Measurements from ENCODE around the gene GPR158.
"Not testable (repeated sequence)": the region's sequence is repeated elsewhere in the genome, so short reads cannot be mapped to it uniquely, and the experiment has no call there.

GPR158 gene

GRCh38 chr10:25329587-25329986 lies 154.8 kb downstream of the GPR158 start:
- H3K27ac ChIP-seq (ENCODE audit: insufficient read depth in 1 of 2, low read depth in 1 of 2, low read length in 2 of 2, poor library complexity in 1 of 2, severe bottlenecking in 2 of 2), result not testable (repeated sequence)

GRCh38 chr10:25334445-25334844 lies 159.6 kb downstream of the GPR158 start:
- CTCF ChIA-PET, result no interaction called here

More at GRCh38 chr10:25329587-25329986, 154.8 kb downstream of the GPR158 start:
- H3K27me3 ChIP-seq (replicated peaks in 2 of 5; ENCODE audit: control insufficient read depth in 4 of 5, insufficient read depth in 5 of 5, low read length in 4 of 5); H3K36me3 ChIP-seq (ENCODE audit: control insufficient read depth in 4 of 4, insufficient read depth in 4 of 4, low read length in 3 of 4); POLR2A ChIA-PET; DNase-seq; H3K9me3 ChIP-seq (ENCODE audit: control extremely low read depth in 1 of 5, control insufficient read depth in 4 of 5, insufficient read depth in 2 of 5, low read depth in 1 of 5, low read length in 4 of 5); H3K4me1 ChIP-seq (ENCODE audit: control extremely low read depth in 1 of 4, control insufficient read depth in 4 of 4, insufficient read depth in 4 of 4, low read length in 3 of 4); H3K4me3 ChIP-seq (ENCODE audit: control insufficient read depth in 1 of 7, extremely low read depth in 1 of 7, insufficient read depth in 4 of 7, low read depth in 2 of 7, low read length in 6 of 7); CTCF ChIA-PET: not testable (repeated sequence)
- WGBS (ENCODE audit: insufficient coverage), result no CpG with 5 or more reads among the region's 5 CpGs

GRCh38 chr10:25336330-25336729 lies 161.5 kb downstream of the GPR158 start:
- DNase-seq, result no peak
- Histone ChIP-seq H3K4me1 (ENCODE audit: control extremely low read depth in 1 of 4, control insufficient read depth in 4 of 4, insufficient read depth in 4 of 4, low read length in 3 of 4) (no peaks in the 10 kb centered on the region), H3K27ac (ENCODE audit: insufficient read depth in 1 of 2, low read depth in 1 of 2, low read length in 2 of 2, poor library complexity in 1 of 2, severe bottlenecking in 2 of 2) (no peak overlapping the region), H3K36me3 (ENCODE audit: control insufficient read depth in 4 of 4, insufficient read depth in 4 of 4, low read length in 3 of 4) (no peaks in the 10 kb centered on the region), H3K4me3 (ENCODE audit: control insufficient read depth in 1 of 7, extremely low read depth in 1 of 7, insufficient read depth in 4 of 7, low read depth in 2 of 7, low read length in 6 of 7) (no peak overlapping the region), H3K9me3 (ENCODE audit: control extremely low read depth in 1 of 5, control insufficient read depth in 4 of 5, insufficient read depth in 2 of 5, low read depth in 1 of 5, low read length in 4 of 5) (no peaks in the 10 kb centered on the region), H3K27me3 (replicated peaks in 2 of 5; ENCODE audit: control insufficient read depth in 4 of 5, insufficient read depth in 5 of 5, low read length in 4 of 5) (no peaks in the 10 kb centered on the region)
- CTCF ChIA-PET, result no interaction called here
- POLR2A ChIA-PET, result no interaction called here

More at GRCh38 chr10:25334445-25334844, 159.6 kb downstream of the GPR158 start:
- no peaks in the 10 kb centered on the region for H3K36me3 ChIP-seq (ENCODE audit: control insufficient read depth in 4 of 4, insufficient read depth in 4 of 4, low read length in 3 of 4)
- no peaks in the 10 kb centered on the region for H3K27me3 ChIP-seq (replicated peaks in 2 of 5; ENCODE audit: control insufficient read depth in 4 of 5, insufficient read depth in 5 of 5, low read length in 4 of 5)
- H3K27ac ChIP-seq (ENCODE audit: insufficient read depth in 1 of 2, low read depth in 1 of 2, low read length in 2 of 2, poor library complexity in 1 of 2, severe bottlenecking in 2 of 2), result no peak overlapping the region
- POLR2A ChIA-PET, result no interaction called here
- DNase-seq, result no peak
- H3K4me3 ChIP-seq (ENCODE audit: control insufficient read depth in 1 of 7, extremely low read depth in 1 of 7, insufficient read depth in 4 of 7, low read depth in 2 of 7, low read length in 6 of 7), result no peak overlapping the region
- no peaks in the 10 kb centered on the region for H3K4me1 ChIP-seq (ENCODE audit: control extremely low read depth in 1 of 4, control insufficient read depth in 4 of 4, insufficient read depth in 4 of 4, low read length in 3 of 4)
- no peaks in the 10 kb centered on the region for H3K9me3 ChIP-seq (ENCODE audit: control extremely low read depth in 1 of 5, control insufficient read depth in 4 of 5, insufficient read depth in 2 of 5, low read depth in 1 of 5, low read length in 4 of 5)
- 100% methylated on average over 1 of the region's 2 CpGs for WGBS (ENCODE audit: insufficient coverage)

GRCh38 chr10:25338271-25338670 lies 163.5 kb downstream of the GPR158 start:
- no peak for DNase-seq
- WGBS (ENCODE audit: insufficient coverage), result no CpG with 5 or more reads among the region's 12 CpGs

GRCh38 chr10:25339966-25340365 lies 165.2 kb downstream of the GPR158 start:
- H3K4me3 ChIP-seq (ENCODE audit: control insufficient read depth in 1 of 7, extremely low read depth in 1 of 7, insufficient read depth in 4 of 7, low read depth in 2 of 7, low read length in 6 of 7), result no peak overlapping the region
- no peak overlapping the region for H3K27ac ChIP-seq (ENCODE audit: insufficient read depth in 1 of 2, low read depth in 1 of 2, low read length in 2 of 2, poor library complexity in 1 of 2, severe bottlenecking in 2 of 2)
- ChIA-PET CTCF (no interaction called here), POLR2A (no interaction called here)
- no peaks in the 10 kb centered on the region for H3K36me3 ChIP-seq (ENCODE audit: control insufficient read depth in 4 of 4, insufficient read depth in 4 of 4, low read length in 3 of 4)
- WGBS (ENCODE audit: insufficient coverage), result no CpG with 5 or more reads among the region's 1 CpG
- no peaks in the 10 kb centered on the region for H3K9me3 ChIP-seq (ENCODE audit: control extremely low read depth in 1 of 5, control insufficient read depth in 4 of 5, insufficient read depth in 2 of 5, low read depth in 1 of 5, low read length in 4 of 5)
- no peak for DNase-seq
- no peaks in the 10 kb centered on the region for H3K4me1 ChIP-seq (ENCODE audit: control extremely low read depth in 1 of 4, control insufficient read depth in 4 of 4, insufficient read depth in 4 of 4, low read length in 3 of 4)
- no peaks in the 10 kb centered on the region for H3K27me3 ChIP-seq (replicated peaks in 2 of 5; ENCODE audit: control insufficient read depth in 4 of 5, insufficient read depth in 5 of 5, low read length in 4 of 5)

More at GRCh38 chr10:25338271-25338670, 163.5 kb downstream of the GPR158 start:
- Histone ChIP-seq H3K27ac (ENCODE audit: insufficient read depth in 1 of 2, low read depth in 1 of 2, low read length in 2 of 2, poor library complexity in 1 of 2, severe bottlenecking in 2 of 2) (no peak overlapping the region), H3K9me3 (ENCODE audit: control extremely low read depth in 1 of 5, control insufficient read depth in 4 of 5, insufficient read depth in 2 of 5, low read depth in 1 of 5, low read length in 4 of 5) (no peaks in the 10 kb centered on the region), H3K4me1 (ENCODE audit: control extremely low read depth in 1 of 4, control insufficient read depth in 4 of 4, insufficient read depth in 4 of 4, low read length in 3 of 4) (no peaks in the 10 kb centered on the region), H3K27me3 (replicated peaks in 2 of 5; ENCODE audit: control insufficient read depth in 4 of 5, insufficient read depth in 5 of 5, low read length in 4 of 5) (no peaks in the 10 kb centered on the region), H3K4me3 (ENCODE audit: control insufficient read depth in 1 of 7, extremely low read depth in 1 of 7, insufficient read depth in 4 of 7, low read depth in 2 of 7, low read length in 6 of 7) (no peak overlapping the region), H3K36me3 (ENCODE audit: control insufficient read depth in 4 of 4, insufficient read depth in 4 of 4, low read length in 3 of 4) (no peaks in the 10 kb centered on the region)
- POLR2A ChIA-PET, result no interaction called here
- CTCF ChIA-PET, result no interaction called here

- Histone ChIP-seq H3K4me3 (ENCODE audit: control insufficient read depth in 1 of 7, extremely low read depth in 1 of 7, insufficient read depth in 4 of 7, low read depth in 2 of 7, low read length in 6 of 7) (no peak overlapping the region), H3K36me3 (ENCODE audit: control insufficient read depth in 4 of 4, insufficient read depth in 4 of 4, low read length in 3 of 4) (no peaks in the 10 kb centered on the region), H3K9me3 (ENCODE audit: control extremely low read depth in 1 of 5, control insufficient read depth in 4 of 5, insufficient read depth in 2 of 5, low read depth in 1 of 5, low read length in 4 of 5) (no peaks in the 10 kb centered on the region), H3K27ac (ENCODE audit: insufficient read depth in 1 of 2, low read depth in 1 of 2, low read length in 2 of 2, poor library complexity in 1 of 2, severe bottlenecking in 2 of 2) (no peak overlapping the region), H3K27me3 (replicated peaks in 2 of 5; ENCODE audit: control insufficient read depth in 4 of 5, insufficient read depth in 5 of 5, low read length in 4 of 5) (no peaks in the 10 kb centered on the region), H3K4me1 (ENCODE audit: control extremely low read depth in 1 of 4, control insufficient read depth in 4 of 4, insufficient read depth in 4 of 4, low read length in 3 of 4) (no peaks in the 10 kb centered on the region)
- DNase-seq, result no peak
- CTCF ChIA-PET, result no interaction called here
- POLR2A ChIA-PET, result no interaction called here
- 100% methylated on average over 1 of the region's 3 CpGs for WGBS (ENCODE audit: insufficient coverage)
Observed at GRCh38 chr10:25349520-25349919, 174.7 kb downstream of the GPR158 start.

GRCh38 chr10:25356609-25357008 lies 181.8 kb downstream of the GPR158 start:
- no peaks in the 10 kb centered on the region for H3K27me3 ChIP-seq (replicated peaks in 2 of 5; ENCODE audit: control insufficient read depth in 4 of 5, insufficient read depth in 5 of 5, low read length in 4 of 5)
- no peaks in the 10 kb centered on the region for H3K4me1 ChIP-seq (ENCODE audit: control extremely low read depth in 1 of 4, control insufficient read depth in 4 of 4, insufficient read depth in 4 of 4, low read length in 3 of 4)
- POLR2A ChIA-PET, result no interaction called here
- no peak overlapping the region for H3K4me3 ChIP-seq (ENCODE audit: control insufficient read depth in 1 of 7, extremely low read depth in 1 of 7, insufficient read depth in 4 of 7, low read depth in 2 of 7, low read length in 6 of 7)
- DNase-seq, result no peak
- 95% methylated on average over 2 of the region's 2 CpGs for WGBS (ENCODE audit: insufficient coverage)
- peaks cover 0 to 14% (median 0%) of the 10 kb centered on the region in 5 experiments for H3K9me3 ChIP-seq (ENCODE audit: control extremely low read depth in 1 of 5, control insufficient read depth in 4 of 5, insufficient read depth in 2 of 5, low read depth in 1 of 5, low read length in 4 of 5)
- CTCF ChIA-PET, result no interaction called here
- no peaks in the 10 kb centered on the region for H3K36me3 ChIP-seq (ENCODE audit: control insufficient read depth in 4 of 4, insufficient read depth in 4 of 4, low read length in 3 of 4)
- H3K27ac ChIP-seq (ENCODE audit: insufficient read depth in 1 of 2, low read depth in 1 of 2, low read length in 2 of 2, poor library complexity in 1 of 2, severe bottlenecking in 2 of 2), result no peak overlapping the region

Data from common myeloid progenitor, CD34-positive (primary cell).